ENCODE measurements around the gene F7.
"Not testable (repeated sequence)": the region's sequence is repeated elsewhere in the genome, so short reads cannot be mapped to it uniquely, and the experiment has no call there.

Gene F7

DNA sequence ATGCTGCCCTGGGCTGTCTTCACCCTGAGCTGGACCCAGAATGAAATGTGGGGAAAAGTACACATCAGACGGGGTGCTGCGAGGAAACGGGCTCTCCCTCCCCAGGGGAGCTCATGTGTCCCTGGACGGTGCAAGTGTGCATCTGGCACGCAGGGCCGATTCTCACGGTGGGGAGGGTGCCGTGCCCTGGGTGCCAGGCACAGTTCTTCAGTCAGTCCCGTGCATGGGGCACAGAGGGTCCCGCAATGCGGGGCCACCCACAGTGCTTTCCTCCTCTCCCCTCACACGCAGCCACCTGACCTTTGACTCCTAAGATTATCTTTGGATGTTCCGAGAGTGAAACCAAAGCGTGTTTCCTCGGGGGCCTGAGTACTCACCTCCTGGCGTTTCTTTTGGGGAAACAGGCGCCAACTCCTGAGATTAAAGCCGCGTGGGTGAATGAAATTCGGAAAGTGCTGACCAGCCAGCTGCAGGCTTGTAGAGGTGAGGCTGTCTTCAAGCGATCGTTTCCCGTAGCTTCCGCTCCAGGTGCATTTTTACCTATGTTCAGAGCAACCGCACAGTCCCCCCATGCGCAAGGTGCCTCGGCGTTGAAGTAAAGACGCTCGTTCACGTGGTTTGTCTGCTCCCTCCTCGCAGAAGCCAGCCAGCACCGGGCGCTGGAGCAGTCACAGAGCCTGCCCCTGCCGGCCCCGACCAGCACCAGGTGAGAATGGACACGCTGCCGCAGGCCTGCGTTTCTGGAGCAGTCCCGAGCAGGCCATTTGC, 17.5 kb upstream of the F7 start:
- FAIRE-seq: no peak

DNA sequence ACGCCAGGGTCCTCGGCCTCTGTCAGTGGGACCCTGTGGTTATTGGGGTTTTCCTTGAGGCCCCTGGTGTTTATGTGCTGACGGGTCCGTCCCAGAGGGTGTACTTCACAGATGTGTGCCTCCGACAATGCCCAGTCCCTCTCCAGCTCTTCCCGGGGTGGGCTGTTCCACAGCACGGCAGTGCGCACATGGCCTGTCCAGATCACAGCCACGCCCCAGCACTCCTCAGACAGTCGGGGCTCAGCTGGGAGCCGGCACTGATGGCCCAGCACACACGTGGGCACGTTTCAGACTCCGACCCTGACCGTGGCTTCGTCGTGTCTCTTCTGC, 16.9 kb upstream of the F7 start:
- FAIRE-seq: no peak

GRCh38 chr13:113089693-113090414, 15.7 kb upstream of the F7 start:
- FAIRE-seq: no peak

DNA sequence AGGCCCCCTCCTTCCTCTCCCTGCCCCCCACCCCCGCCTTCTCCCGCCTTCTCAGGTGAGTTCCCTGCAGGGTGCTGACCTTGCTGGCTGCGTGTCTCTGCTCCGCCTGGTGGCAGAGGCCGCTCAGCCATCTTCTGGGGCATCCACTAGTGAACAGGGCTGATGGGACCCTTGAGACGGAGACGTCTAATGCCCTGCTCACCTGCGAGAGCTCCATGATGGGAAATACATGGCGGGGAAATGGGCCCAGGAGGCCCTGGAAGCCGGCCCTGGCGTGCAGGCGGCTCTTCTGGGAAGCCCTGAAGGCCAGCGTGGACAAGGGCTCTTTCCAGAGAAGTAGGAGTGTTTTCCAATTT, 15.2 kb upstream of the F7 start:
- FAIRE-seq: no peak

DNA sequence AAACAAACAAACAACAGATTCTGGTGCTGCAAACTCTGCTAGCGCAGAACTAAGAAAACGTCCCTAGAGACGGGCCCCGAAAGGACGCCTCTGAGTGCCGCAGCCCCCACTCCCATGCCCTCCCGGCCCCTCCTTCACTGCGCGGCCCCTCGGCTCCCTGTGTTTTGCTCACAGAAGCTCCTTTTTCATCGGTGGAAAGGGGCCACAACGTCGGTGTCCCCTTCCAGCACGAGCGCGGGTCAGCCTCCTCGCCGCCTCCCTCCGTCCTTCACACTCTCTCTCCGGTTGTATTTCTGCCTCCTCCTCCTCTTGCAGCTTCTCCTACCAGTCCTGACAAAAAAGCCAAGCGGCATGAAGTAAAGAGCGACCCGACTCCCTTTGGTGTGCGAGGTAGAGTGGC, 14.8 kb upstream of the F7 start:
- no peak for FAIRE-seq

DNA sequence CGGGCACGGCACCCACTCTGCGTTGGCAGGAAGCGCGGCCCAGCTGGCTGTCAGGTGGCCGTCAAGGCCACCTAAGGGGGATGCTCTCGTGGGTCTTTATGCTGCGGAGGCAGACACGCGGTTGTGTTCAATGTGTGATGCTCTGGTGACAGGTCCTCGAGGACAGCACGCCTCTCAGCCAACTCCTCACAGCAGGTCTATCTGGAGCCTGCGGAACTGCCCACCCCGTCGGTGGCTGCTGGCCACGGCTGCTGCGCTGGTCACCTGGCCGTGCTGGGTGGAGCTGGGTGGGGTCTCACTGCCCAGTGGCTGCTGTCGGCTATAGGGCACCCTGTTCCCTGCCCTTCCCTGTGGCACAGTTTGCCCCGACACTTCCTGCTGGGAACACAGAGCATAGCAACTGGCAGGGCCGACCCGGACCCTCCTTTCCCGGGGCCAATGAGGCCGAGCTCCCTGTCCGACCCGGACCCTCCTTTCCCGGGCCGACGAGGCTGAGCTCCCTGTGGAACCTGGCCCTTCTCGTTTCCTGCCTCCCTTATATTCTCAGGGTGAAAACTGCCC, 14.3 kb upstream of the F7 start:
- FAIRE-seq: no peak

- FAIRE-seq: no peak
These were observed 13.5 kb upstream of the F7 start for GRCh38 chr13:113091891-113092775.

GRCh38 chr13:113092776-113093579, 12.6 kb upstream of the F7 start:
- no peak for FAIRE-seq

DNA sequence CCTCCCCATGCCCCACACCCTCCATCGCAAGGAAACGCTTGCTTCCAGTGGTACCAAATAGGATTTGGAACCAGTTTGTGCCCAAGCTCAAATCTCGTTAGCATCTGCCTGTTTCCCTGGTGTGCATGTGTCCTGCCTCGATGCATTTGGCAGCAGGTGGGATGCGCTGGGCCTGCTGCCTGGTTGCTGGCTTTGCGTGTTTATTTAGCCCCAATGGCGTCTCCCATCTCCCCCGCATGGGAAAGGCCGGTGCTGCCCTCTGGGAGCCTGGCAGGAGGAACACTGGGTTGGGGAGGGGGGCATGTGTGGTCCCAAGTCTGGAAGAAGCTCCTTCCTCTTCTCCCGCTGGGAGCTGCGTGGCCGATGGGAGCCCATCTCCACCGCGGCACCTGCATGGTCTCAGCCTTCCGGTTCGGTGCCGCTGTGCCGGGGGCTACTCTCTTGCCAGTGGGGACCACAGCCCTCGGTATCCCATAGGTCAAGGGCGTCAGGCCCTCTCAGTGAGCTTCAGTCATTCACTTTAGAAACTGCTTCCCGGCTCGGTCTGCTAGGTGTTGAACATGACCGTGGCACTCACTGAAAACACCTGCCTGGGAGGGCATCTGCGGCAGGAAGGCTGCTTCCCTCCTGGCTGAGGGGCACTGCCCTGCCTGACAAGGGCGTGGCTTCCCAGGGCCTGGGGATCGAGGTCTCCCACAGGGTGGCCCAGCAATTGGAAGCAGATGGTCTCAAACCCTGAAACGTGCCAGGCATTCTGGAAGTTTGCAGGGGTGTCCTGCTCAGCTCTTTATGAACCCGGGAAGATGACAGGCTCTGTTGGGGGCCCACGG, 11.8 kb upstream of the F7 start:
- FAIRE-seq: no peak

DNA sequence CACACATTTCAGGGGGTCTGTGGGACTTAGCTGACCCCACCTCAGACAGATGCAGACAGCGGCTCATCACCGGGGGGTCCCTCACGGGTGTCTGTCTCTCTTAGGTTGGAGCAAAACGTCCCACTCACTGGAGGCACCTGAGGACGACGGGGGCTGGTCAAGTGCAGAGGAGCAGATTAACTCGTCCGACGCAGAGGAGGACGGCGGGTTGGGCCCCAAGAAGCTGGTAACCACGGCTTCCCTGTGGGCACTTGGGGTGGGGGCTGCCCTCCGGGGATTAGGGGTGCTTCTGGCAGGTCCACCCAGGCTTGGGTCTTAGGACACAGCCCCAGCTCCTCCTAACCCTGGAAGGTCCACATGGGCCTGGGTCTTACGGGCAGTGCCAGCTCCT, 11.2 kb upstream of the F7 start:
- FAIRE-seq: no peak

- FAIRE-seq: no peak
These were observed 10.2 kb upstream of the F7 start for GRCh38 chr13:113095146-113096051.

DNA sequence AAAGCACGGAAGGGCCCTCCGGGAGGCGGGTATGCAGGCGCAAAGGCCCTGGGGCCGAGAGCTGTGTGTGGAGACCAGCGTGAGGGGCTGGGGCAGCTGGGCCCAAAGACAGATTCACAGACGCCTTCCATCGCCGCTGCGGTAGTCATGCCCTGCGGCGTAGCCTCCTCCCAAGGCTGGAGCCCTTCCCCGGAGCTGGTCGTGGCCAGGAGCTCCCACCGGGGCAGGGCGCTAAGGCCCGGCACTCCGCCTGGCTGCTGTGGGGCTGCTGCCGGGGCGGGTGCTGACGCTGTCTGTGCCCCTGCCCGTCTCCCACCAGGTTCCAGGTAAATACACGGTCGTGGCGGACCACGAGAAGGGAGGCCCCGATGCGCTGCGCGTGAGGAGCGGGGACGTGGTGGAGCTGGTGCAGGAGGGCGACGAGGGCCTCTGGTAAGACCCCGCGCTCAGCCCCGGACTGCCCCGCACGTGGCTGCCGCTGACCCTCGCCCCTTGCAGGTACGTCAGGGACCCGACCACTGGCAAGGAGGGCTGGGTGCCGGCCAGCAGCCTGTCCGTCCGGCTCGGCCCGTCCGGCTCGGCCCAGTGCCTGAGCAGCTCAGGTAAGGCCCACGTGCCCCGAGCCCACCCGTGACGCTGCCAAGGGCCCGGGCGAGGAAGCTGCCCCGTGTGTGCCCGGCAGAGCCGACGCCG, 9.4 kb upstream of the F7 start:
- no peak for FAIRE-seq

GRCh38 chr13:113096745-113097305, 8.8 kb upstream of the F7 start:
- no peak for FAIRE-seq

- FAIRE-seq: no peak
These were observed 7.9 kb upstream of the F7 start for GRCh38 chr13:113097651-113098050.

- FAIRE-seq: no peak
These were observed 7.3 kb upstream of the F7 start for GRCh38 chr13:113098162-113098732.

DNA sequence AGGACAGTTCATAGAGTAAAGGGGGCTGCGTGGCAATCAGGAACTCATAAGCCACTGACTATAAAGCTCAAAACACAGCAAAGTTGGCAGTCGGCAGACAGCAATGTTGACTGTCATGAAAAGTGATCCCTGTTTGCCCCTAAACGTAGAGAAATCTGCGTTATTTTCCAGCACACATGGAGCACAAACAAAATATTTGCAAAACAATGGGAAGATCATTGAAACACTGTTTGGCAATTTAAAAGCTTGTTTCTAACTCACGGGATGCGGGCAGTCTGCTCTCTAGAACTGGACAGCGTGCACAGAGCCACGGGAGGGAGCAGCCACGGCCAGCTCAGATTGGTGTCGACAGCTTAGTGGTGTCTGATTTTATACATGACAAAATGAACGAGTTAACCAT, 6.4 kb upstream of the F7 start:
- no peak for FAIRE-seq

DNA sequence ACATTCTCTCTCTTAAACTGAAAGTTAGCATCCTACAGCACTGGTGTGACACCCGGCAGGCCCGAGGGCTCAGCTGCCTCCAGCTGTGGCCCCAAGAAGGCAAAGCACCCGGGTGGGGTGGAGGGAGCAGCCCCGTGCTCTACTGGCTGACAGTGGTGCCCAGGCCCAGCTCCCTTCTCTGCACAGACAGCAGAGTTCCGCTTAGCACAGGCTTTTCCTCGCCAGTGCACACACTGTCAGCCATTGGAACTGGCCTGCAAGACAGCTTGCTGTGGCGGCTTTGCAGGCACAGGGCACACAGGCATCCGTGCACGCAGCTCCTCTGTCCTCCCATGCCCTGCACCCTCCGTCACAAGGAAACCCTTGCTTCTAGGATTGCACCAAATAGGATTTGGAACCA, 3.3 kb upstream of the F7 start:
- not testable (repeated sequence) for FAIRE-seq

- FAIRE-seq: no peak
These were observed 2.9 kb upstream of the F7 start for GRCh38 chr13:113102727-113103126.

- FAIRE-seq: no peak
These were observed 1.9 kb upstream of the F7 start for GRCh38 chr13:113103646-113104045.

Data from colon (tissue), 2 donors.